ENCODE results near the gene FRAS1. TPM values are rescaled to one million over a fixed set of nuclear protein-coding genes. Genes with fewer than 3 reads are reported as not detected.
A peak's percentile ranks its signal among the peaks of the same experiment; 100 is the strongest.

Gene FRAS1
- total and polyA plus RNA-seq, 9 of the 15 experiments (the other 6 are each of a cell fraction or from before 2014, with no cell fraction given) = under 0.01 to 0.11 (median 0.04) TPM; not detected in 2

GRCh38 chr4:78551420-78552351 lies 494.6 kb downstream of the FRAS1 start, which contains the start of gene ANXA3 (continued):
- no peak for TF ChIP-seq ZNF583 (CRISPR knock-in tag; IDR thresholded peaks at IDR 0.05)
- no peak for TF ChIP-seq POU5F1 (IDR thresholded peaks at IDR 0.05; ENCODE audit: borderline replicate concordance, low read depth, low read length, partially characterized antibody)
- no peak for TF ChIP-seq ZBTB17 (CRISPR knock-in tag; IDR thresholded peaks at IDR 0.05)
- peak; percentile 52 for TF ChIP-seq RBBP5 (IDR thresholded peaks at IDR 0.05; ENCODE audit: borderline replicate concordance, insufficient read depth, low read length, poor library complexity, severe bottlenecking)
- no peak for TF ChIP-seq POLR2AphosphoS2 (IDR thresholded peaks at IDR 0.05; ENCODE audit: low read length)
- TF ChIP-seq THRA (IDR thresholded peaks at IDR 0.05) = no peak
- no peak for TF ChIP-seq PML (IDR thresholded peaks at IDR 0.05; ENCODE audit: low read length)
- TF ChIP-seq RUNX1 (IDR thresholded peaks at IDR 0.05; ENCODE audit: low read depth) = no peak
- TF ChIP-seq ATF6 (CRISPR knock-in tag; IDR thresholded peaks at IDR 0.05) = no peak
- TF ChIP-seq THAP7 (CRISPR knock-in tag; IDR thresholded peaks at IDR 0.05) = no peak
- TF ChIP-seq ATF7 (IDR thresholded peaks at IDR 0.05) = peak; percentile 20; the same call in 1 of the 2 replicates
- TF ChIP-seq ZNF740 (CRISPR knock-in tag; IDR thresholded peaks at IDR 0.05) = no peak
- no peak for TF ChIP-seq ZNF740 (tag; IDR thresholded peaks at IDR 0.05)
- TF ChIP-seq PKNOX1 (IDR thresholded peaks at IDR 0.05) = no peak
- TF ChIP-seq TRIM25 (IDR thresholded peaks at IDR 0.05; ENCODE audit: borderline replicate concordance) = no peak
- no peak for TF ChIP-seq NFXL1 (CRISPR knock-in tag; IDR thresholded peaks at IDR 0.05)
- no peak for TF ChIP-seq SMARCA5 (IDR thresholded peaks at IDR 0.05)
- TF ChIP-seq RFX7 (CRISPR knock-in tag; IDR thresholded peaks at IDR 0.05) = no peak
- no peak for TF ChIP-seq SMARCB1 (IDR thresholded peaks at IDR 0.05; ENCODE audit: insufficient read length, low read depth)
- TF ChIP-seq PHF20 (IDR thresholded peaks at IDR 0.05; ENCODE audit: partially characterized antibody) = no peak
- no peak for TF ChIP-seq GTF2E2 (tag; IDR thresholded peaks at IDR 0.05)
